ENCODE measurements around the gene SLC5A12. TPM values are rescaled to one million over a fixed set of nuclear protein-coding genes. Genes with fewer than 3 reads are reported as not detected.

Gene SLC5A12
- total and polyA plus RNA-seq, 10 of the 15 experiments (the other 5 are each of a cell fraction or from before 2014, with no cell fraction given) = 0.06 to 0.15 TPM; not detected in 8

DNA sequence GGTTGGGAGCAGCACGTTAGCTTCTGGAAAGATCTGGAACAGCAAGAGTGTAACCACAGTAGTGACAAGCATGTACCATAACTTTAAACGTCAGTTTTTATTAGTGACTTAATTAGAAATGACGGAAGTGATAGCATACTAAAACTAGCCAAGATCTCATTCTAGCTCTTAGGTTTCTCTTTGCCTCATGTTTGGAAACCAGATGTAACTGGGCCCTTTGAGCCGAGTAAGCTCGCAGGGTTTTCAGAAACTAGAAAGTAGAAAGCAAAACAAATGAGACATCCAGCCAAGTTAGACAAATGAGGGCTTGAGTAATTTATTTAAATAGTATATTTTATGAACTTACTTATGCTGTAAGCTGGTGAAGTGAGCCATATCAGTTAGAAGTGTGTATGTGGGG, 40.2 kb upstream of the SLC5A12 start:
- intact Hi-C loops (cut with micrococcal nuclease; ENCODE audit: unreplicated experiment) = no loop called here
- DNase-seq (ENCODE audit: low read depth, low spot score) (no peak), FAIRE-seq (no peak), ATAC-seq (peak; percentile 85)
- no peak overlapping the region for H3K9ac ChIP-seq (ENCODE audit: control insufficient read depth, insufficient read depth, low read length)
- ChIA-PET POLR2A (no interaction called here), SMC1A (ENCODE audit: uncharacterized antibody, unreplicated experiment) (interaction anchor here (0.6 to 1.1 kb wide), 5 partner anchors 10 to 365 kb away, joined by 3 to 5 read pairs (median 3); no protein-coding TSS in a partner anchor), RAD21 (ENCODE audit: unreplicated experiment) (interaction anchor here (1.0 kb wide), 1 partner anchor 397 kb away, joined by 4 read pairs; no protein-coding TSS in a partner anchor), CTCF (interaction anchor here (1.2 to 2.5 kb wide), 4 partner anchors 11 to 476 kb away, joined by 4 to 14 read pairs (median 4); no protein-coding TSS in a partner anchor)
- 10% methylated on average over 5 of the region's 5 CpGs for WGBS (ENCODE audit: insufficient coverage, insufficient replicate concordance, low lambda C conversion rate, missing lambda C conversion rate)
- H4K20me1 ChIP-seq (ENCODE audit: control insufficient read depth, insufficient read depth) = no peaks in the 10 kb centered on the region
- H3K9me3 ChIP-seq (replicated peaks; ENCODE audit: control insufficient read depth, insufficient read depth, low read length) = no peaks in the 10 kb centered on the region
- no peak overlapping the region for H3K27ac ChIP-seq (ENCODE audit: control insufficient read depth, insufficient read depth)
- H3K4me1 ChIP-seq (ENCODE audit: control insufficient read depth, insufficient read depth, low read length) = no peaks in the 10 kb centered on the region
- no peak overlapping the region for H2AFZ ChIP-seq (ENCODE audit: control insufficient read depth, low read depth, low read length)
- BruUV-seq (replicated peaks) = no TSS peak
- no peaks in the 10 kb centered on the region for H3K27me3 ChIP-seq (replicated peaks in 1 of 2; ENCODE audit: control insufficient read depth in 2 of 2, insufficient read depth in 2 of 2, low read length in 1 of 2)
- no peak overlapping the region for H3K4me3 ChIP-seq
- H3K4me2 ChIP-seq (ENCODE audit: control insufficient read depth, insufficient read depth) = no peak overlapping the region
- H3K79me2 ChIP-seq (ENCODE audit: control insufficient read depth, insufficient read depth, low read length) = no peaks in the 10 kb centered on the region
- in situ Hi-C loops (cut with MboI) = no loop called here
- H3K36me3 ChIP-seq (ENCODE audit: control insufficient read depth in 2 of 2, insufficient read depth in 2 of 2, low read length in 1 of 2) = no peaks in the 10 kb centered on the region
- TF ChIP-seq CHD1 (IDR thresholded peaks at IDR 0.05; ENCODE audit: low read depth, low read length) (no peak), SMAD5 (IDR thresholded peaks at IDR 0.05; ENCODE audit: low read depth) (no peak), SUZ12 (IDR thresholded peaks at IDR 0.05; ENCODE audit: unreplicated experiment) (no peak), MYC (IDR thresholded peaks at IDR 0.05; ENCODE audit: insufficient read depth, insufficient read length, insufficient replicate concordance, low read length, severe bottlenecking) (no peak), BCL11A (IDR thresholded peaks at IDR 0.05; ENCODE audit: low read depth, low read length) (no peak), SREBF2 (IDR thresholded peaks at IDR 0.05; ENCODE audit: low read length) (no peak), NFIC (IDR thresholded peaks at IDR 0.05; ENCODE audit: low read depth, low read length) (no peak), HDGF (IDR thresholded peaks at IDR 0.05) (no peak), CBFB (IDR thresholded peaks at IDR 0.05; ENCODE audit: low read depth) (no peak), TCF3 (IDR thresholded peaks at IDR 0.05; ENCODE audit: borderline replicate concordance, insufficient read depth, low read depth, low read length) (no peak), ZNF687 (IDR thresholded peaks at IDR 0.05) (no peak), TCF12 (IDR thresholded peaks at IDR 0.05; ENCODE audit: low read depth, low read length) (no peak)
- TF ChIP-seq, protein P1, sequence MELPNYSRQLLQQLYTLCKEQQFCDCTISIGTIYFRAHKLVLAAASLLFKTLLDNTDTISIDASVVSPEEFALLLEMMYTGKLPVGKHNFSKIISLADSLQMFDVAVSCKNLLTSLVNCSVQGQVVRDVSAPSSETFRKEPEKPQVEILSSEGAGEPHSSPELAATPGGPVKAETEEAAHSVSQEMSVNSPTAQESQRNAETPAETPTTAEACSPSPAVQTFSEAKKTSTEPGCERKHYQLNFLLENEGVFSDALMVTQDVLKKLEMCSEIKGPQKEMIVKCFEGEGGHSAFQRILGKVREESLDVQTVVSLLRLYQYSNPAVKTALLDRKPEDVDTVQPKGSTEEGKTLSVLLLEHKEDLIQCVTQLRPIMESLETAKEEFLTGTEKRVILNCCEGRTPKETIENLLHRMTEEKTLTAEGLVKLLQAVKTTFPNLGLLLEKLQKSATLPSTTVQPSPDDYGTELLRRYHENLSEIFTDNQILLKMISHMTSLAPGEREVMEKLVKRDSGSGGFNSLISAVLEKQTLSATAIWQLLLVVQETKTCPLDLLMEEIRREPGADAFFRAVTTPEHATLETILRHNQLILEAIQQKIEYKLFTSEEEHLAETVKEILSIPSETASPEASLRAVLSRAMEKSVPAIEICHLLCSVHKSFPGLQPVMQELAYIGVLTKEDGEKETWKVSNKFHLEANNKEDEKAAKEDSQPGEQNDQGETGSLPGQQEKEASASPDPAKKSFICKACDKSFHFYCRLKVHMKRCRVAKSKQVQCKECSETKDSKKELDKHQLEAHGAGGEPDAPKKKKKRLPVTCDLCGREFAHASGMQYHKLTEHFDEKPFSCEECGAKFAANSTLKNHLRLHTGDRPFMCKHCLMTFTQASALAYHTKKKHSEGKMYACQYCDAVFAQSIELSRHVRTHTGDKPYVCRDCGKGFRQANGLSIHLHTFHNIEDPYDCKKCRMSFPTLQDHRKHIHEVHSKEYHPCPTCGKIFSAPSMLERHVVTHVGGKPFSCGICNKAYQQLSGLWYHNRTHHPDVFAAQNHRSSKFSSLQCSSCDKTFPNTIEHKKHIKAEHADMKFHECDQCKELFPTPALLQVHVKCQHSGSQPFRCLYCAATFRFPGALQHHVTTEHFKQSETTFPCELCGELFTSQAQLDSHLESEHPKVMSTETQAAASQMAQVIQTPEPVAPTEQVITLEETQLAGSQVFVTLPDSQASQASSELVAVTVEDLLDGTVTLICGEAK (IDR thresholded peaks at IDR 0.05; ENCODE audit: borderline replicate concordance) = no peak
- TF ChIP-seq, protein P2, sequence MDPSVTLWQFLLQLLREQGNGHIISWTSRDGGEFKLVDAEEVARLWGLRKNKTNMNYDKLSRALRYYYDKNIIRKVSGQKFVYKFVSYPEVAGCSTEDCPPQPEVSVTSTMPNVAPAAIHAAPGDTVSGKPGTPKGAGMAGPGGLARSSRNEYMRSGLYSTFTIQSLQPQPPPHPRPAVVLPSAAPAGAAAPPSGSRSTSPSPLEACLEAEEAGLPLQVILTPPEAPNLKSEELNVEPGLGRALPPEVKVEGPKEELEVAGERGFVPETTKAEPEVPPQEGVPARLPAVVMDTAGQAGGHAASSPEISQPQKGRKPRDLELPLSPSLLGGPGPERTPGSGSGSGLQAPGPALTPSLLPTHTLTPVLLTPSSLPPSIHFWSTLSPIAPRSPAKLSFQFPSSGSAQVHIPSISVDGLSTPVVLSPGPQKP (IDR thresholded peaks at IDR 0.05; ENCODE audit: low read depth, low read length) = no peak

Data from GM12878 (cell line).